IMR-90 (cell line): ENCODE measurements around the gene ACE. TPM values are rescaled to one million over a fixed set of nuclear protein-coding genes. Genes with fewer than 3 reads are reported as not detected.
A peak's percentile ranks its signal among the peaks of the same experiment; 100 is the strongest.

Experiments
- ATAC-seq: fragments of 200-7000 bp; cut with Tn5 transposase; 2 replicates; pipeline ENCODE4 v1.9.1; 2020; ENCODE audit warnings: low read depth, mild to moderate bottlenecking, moderate library complexity
- BruUV-seq: library from RNA; stranded (reverse); fragments of 400-500 nt; replicated peaks from 2 replicates; lab custom pipeline; 2021; lab: Mats Ljungman, UMichigan
- CTCF ChIA-PET: fragments of 300-600 bp; formaldehyde crosslinking; extraction: SDS; loops from one replicate; lab custom pipeline; 2021; ENCODE audit warnings: antibody characterized with exemption; lab: Yijun Ruan, JAX
- POLR2A ChIA-PET: fragments of 300-600 bp; sonication (Branson Sonifier 250); formaldehyde crosslinking; loops from one replicate; lab custom pipeline; 2022; ENCODE audit warnings: antibody characterized with exemption; ENCODE audit not compliant: unreplicated experiment; lab: Charles Lee
- DNase-seq: peaks from one replicate; pipeline ENCODE4 v3.0.0; 2013
- H2AFZ ChIP-seq: replicated peaks from 2 replicates; pipeline ENCODE3; 2013; ENCODE audit warnings: low read length, mild to moderate bottlenecking; ENCODE audit not compliant: poor library complexity
- H2AK5ac ChIP-seq: 2 replicates; pipeline ENCODE4 v1.6.1; 2013; ENCODE audit warnings: low read depth, low read length, inconsistent platforms
- H2AK9ac ChIP-seq: replicated peaks from 2 replicates; pipeline ENCODE3; 2013; ENCODE audit warnings: mild to moderate bottlenecking, low read depth, low read length, moderate library complexity; ENCODE audit not compliant: poor library complexity
- H2BK120ac ChIP-seq: 2 replicates; pipeline ENCODE4 v1.6.1; 2013; ENCODE audit warnings: low read depth, low read length, inconsistent platforms
- H2BK15ac ChIP-seq: 3 replicates; pipeline ENCODE4 v1.6.1; 2013; ENCODE audit warnings: low read depth, low read length, inconsistent platforms
- H2BK20ac ChIP-seq: 2 replicates; pipeline ENCODE4 v1.6.1; 2013; ENCODE audit warnings: low read depth, mild to moderate bottlenecking, inconsistent platforms, low read length, moderate library complexity
- H2BK5ac ChIP-seq: 2 replicates; pipeline ENCODE4 v1.6.1; 2013; ENCODE audit warnings: mild to moderate bottlenecking, low read depth, low read length, inconsistent platforms; ENCODE audit not compliant: poor library complexity, severe bottlenecking
- H3K14ac ChIP-seq: replicated peaks from 2 replicates; pipeline ENCODE4 v1.6.1; 2013; ENCODE audit warnings: low read depth, low read length, inconsistent platforms
- H3K18ac ChIP-seq: 2 replicates; pipeline ENCODE4 v1.6.1; 2013; ENCODE audit warnings: low read depth, low read length, control low read depth
- H3K23ac ChIP-seq: 2 replicates; pipeline ENCODE4 v1.6.1; 2013; ENCODE audit warnings: low read depth, low read length, inconsistent platforms
- H3K27ac ChIP-seq: 2 replicates; pipeline ENCODE4 v1.5.1; 2013; ENCODE audit warnings: mild to moderate bottlenecking, control low read depth, low read length; ENCODE audit not compliant: insufficient read depth
- H3K27me3 ChIP-seq: 2 replicates; pipeline ENCODE4 v1.6.1; 2013; ENCODE audit warnings: low read length; ENCODE audit not compliant: control insufficient read depth, insufficient read depth
- H3K36me3 ChIP-seq: 2 replicates; pipeline ENCODE4 v1.6.1; 2013; ENCODE audit warnings: low read length, mixed read lengths; ENCODE audit not compliant: control insufficient read depth, insufficient read depth
- H3K4ac ChIP-seq: 2 replicates; pipeline ENCODE4 v1.6.1; 2013; ENCODE audit warnings: low read depth, low read length, inconsistent platforms
- H3K4me1 ChIP-seq: 2 replicates; pipeline ENCODE4 v1.6.1; 2013; ENCODE audit warnings: low read length, mixed read lengths; ENCODE audit not compliant: control insufficient read depth, insufficient read depth
- H3K4me2 ChIP-seq: 2 replicates; pipeline ENCODE4 v1.6.1; 2013; ENCODE audit warnings: low read depth, mild to moderate bottlenecking, control low read depth, low read length, moderate library complexity
- H3K4me3 ChIP-seq: 2 replicates; pipeline ENCODE4 v1.5.1; 2013; ENCODE audit warnings: low read depth, mild to moderate bottlenecking, control low read depth, low read length, moderate library complexity; ENCODE audit not compliant: insufficient read depth
- H3K56ac ChIP-seq: 2 replicates; pipeline ENCODE4 v1.6.1; 2013; ENCODE audit warnings: low read length, inconsistent platforms; ENCODE audit not compliant: insufficient read depth; ENCODE audit errors: extremely low read depth
- H3K79me1 ChIP-seq, 2 experiments: 2 replicates each; pipeline ENCODE4 v1.6.1; 2013; ENCODE audit warnings: low read length in 2 of 2, inconsistent platforms in 1 of 2, low read depth in 1 of 2
- H3K9ac ChIP-seq: 2 replicates; pipeline ENCODE4 v1.6.1; 2013; ENCODE audit warnings: low read depth, low read length, control low read depth
- H3K9me1 ChIP-seq: 2 replicates; pipeline ENCODE4 v1.6.1; 2013; ENCODE audit warnings: low read length, inconsistent platforms; ENCODE audit not compliant: insufficient read depth
- H3K9me3 ChIP-seq: 2 replicates; pipeline ENCODE4 v1.6.1; 2013; ENCODE audit warnings: low read length; ENCODE audit not compliant: control insufficient read depth, insufficient read depth
- H4K20me1 ChIP-seq: 2 replicates; pipeline ENCODE4 v1.6.1; 2013; ENCODE audit warnings: low read length, inconsistent platforms; ENCODE audit not compliant: insufficient read depth
- H4K5ac ChIP-seq: 2 replicates; pipeline ENCODE4 v1.6.1; 2013; ENCODE audit warnings: mild to moderate bottlenecking, low read depth, low read length, control low read depth
- H4K8ac ChIP-seq, 2 experiments: 2 replicates each; pipeline ENCODE4 v1.6.1; 2013; ENCODE audit warnings: low read depth in 2 of 2, low read length in 2 of 2, control low read depth in 1 of 2, inconsistent platforms in 1 of 2
- H4K91ac ChIP-seq: 2 replicates; pipeline ENCODE4 v1.6.1; 2013; ENCODE audit warnings: low read depth, low read length, inconsistent platforms; ENCODE audit not compliant: insufficient read depth
- BHLHE40 ChIP-seq: fragments of 150-350 bp; IDR thresholded peaks from 2 replicates; pipeline ENCODE4 v1.6.1; 2016; ENCODE audit warnings: mild to moderate bottlenecking, low read depth, low read length
- CEBPB ChIP-seq: IDR thresholded peaks from 2 replicates; pipeline ENCODE4 v1.6.1; 2012; ENCODE audit warnings: low read depth, low read length, improper control_type of control experiment
- CHD1 ChIP-seq: IDR thresholded peaks from 2 replicates; pipeline ENCODE4 v1.6.1; 2012; ENCODE audit warnings: low read depth, low read length, improper control_type of control experiment
- FOS ChIP-seq: fragments of 150-350 bp; IDR thresholded peaks from 2 replicates; pipeline ENCODE4 v1.6.1; 2016; ENCODE audit warnings: low read depth, low read length
- MAFK ChIP-seq: IDR thresholded peaks from 2 replicates; pipeline ENCODE4 v1.6.1; 2012; ENCODE audit warnings: low read depth, low read length, improper control_type of control experiment
- NFE2L2 ChIP-seq: fragments of 150-350 bp; IDR thresholded peaks from 2 replicates; pipeline ENCODE4 v1.6.1; 2016; ENCODE audit warnings: low read depth, mild to moderate bottlenecking, low read length
- POLR2A ChIP-seq: IDR thresholded peaks from 2 replicates; pipeline ENCODE4 v1.6.1; 2012; ENCODE audit warnings: mild to moderate bottlenecking, low read depth, low read length
- RAD21 ChIP-seq: IDR thresholded peaks from 2 replicates; pipeline ENCODE4 v1.6.1; 2012; ENCODE audit warnings: low read length, improper control_type of control experiment
- RCOR1 ChIP-seq: IDR thresholded peaks from 2 replicates; pipeline ENCODE4 v1.6.1; 2012; ENCODE audit warnings: mild to moderate bottlenecking, low read length, improper control_type of control experiment; ENCODE audit not compliant: insufficient replicate concordance
- RFX5 ChIP-seq: IDR thresholded peaks from 2 replicates; pipeline ENCODE4 v1.8.0; 2012; ENCODE audit warnings: low read depth, mild to moderate bottlenecking, low read length, moderate library complexity
- WGBS, 2 experiments: methylation state at CpG; one replicate each; pipeline versions ENCODE4 v1.1.5 to v1.1.7; 2013; ENCODE audit warnings: missing lambda C conversion rate in 2 of 2; ENCODE audit not compliant: insufficient read length in 1 of 2; ENCODE audit errors: extremely low coverage in 2 of 2; 5-methylcytosine and 5-hydroxymethylcytosine counted together
- dilution Hi-C: fragments of 300-500 bp; cut with HindIII; formaldehyde crosslinking; loops from one replicate; pipeline ENCODE4 v1.14.3; 2018; ENCODE audit warnings: low sequenced_read_pairs; ENCODE audit not compliant: unreplicated experiment
- in situ Hi-C: fragments of 300-500 bp; cut with MboI; formaldehyde crosslinking; loops from 3 replicates; pipeline ENCODE4 v1.14.3; 2019; ENCODE audit warnings: low sequenced_read_pairs, inconsistent platforms, mixed read lengths
- intact Hi-C: fragments of 100-400 bp; cut with micrococcal nuclease; formaldehyde crosslinking; loops from 2 replicates; pipeline ENCODE4 v1.10.0; 2022
- polyA plus RNA-seq, 3 experiments: library from polyadenylated mRNA; depleted of rRNA; stranded (reverse); fragments of >200 nt; gene quantifications; 2 replicates each; pipeline ENCODE4 v1.2.3, GENCODE V29; 2012; ENCODE audit warnings: low replicate concordance in 1 of 3
- total RNA-seq: library from RNA; depleted of rRNA; stranded (reverse); fragments of >200 nt; gene quantifications from 2 replicates; pipeline ENCODE4 v1.2.3, GENCODE V29; 2012

Gene ACE
- total and polyA plus RNA-seq, 2 of the 4 experiments (the other 2 are of a cell fraction), result 1.4 to 5.8 TPM

GRCh38 chr17:63482509-63482908 lies 5.6 kb downstream of the ACE start:
- dilution Hi-C loops (no loop called here), in situ Hi-C loops (no loop called here), intact Hi-C loops (no loop called here)
- Histone ChIP-seq H3K4me1 (peaks cover 9% of the 10 kb centered on the region), H4K91ac (no peak overlapping the region), H3K18ac (no peak overlapping the region), H4K20me1 (no peaks in the 10 kb centered on the region), H3K56ac (no peak overlapping the region), H3K79me1 (no peaks in the 10 kb centered on the region), H3K14ac (no peak overlapping the region), H3K9ac (no peak overlapping the region), H3K4me2 (no peak overlapping the region), H2AK9ac (no peak overlapping the region), H3K27me3 (peaks cover 6% of the 10 kb centered on the region), H3K27ac (no peak overlapping the region), H3K36me3 (no peaks in the 10 kb centered on the region), H2AFZ (no peak overlapping the region), H4K8ac (no peak overlapping the region), H3K23ac (no peak overlapping the region), H3K4ac (no peak overlapping the region), H2BK15ac (no peak overlapping the region), H4K5ac (no peak overlapping the region), H3K9me3 (no peaks in the 10 kb centered on the region), H3K9me1 (peaks cover 3% of the 10 kb centered on the region; the same call in 1 of the 2 replicates), H2BK120ac (no peak overlapping the region), H3K4me3 (no peak overlapping the region), H2BK20ac (no peak overlapping the region), H2AK5ac (peak overlapping the region; percentile 15; the same call in 1 of the 2 replicates), H2BK5ac (no peak overlapping the region)
- no TSS peak for BruUV-seq
- CTCF ChIA-PET, result interaction anchor here (1.4 kb wide), 1 partner anchor 129 kb away, joined by 4 read pairs; no protein-coding TSS in a partner anchor
- TF ChIP-seq CHD1, result no peak
- TF ChIP-seq FOS, result no peak
- no peak for TF ChIP-seq RFX5
- no peak for TF ChIP-seq NFE2L2
- TF ChIP-seq RCOR1, result no peak
- no peak for TF ChIP-seq CEBPB
- TF ChIP-seq MAFK, result no peak
- TF ChIP-seq RAD21, result no peak
- no peak for TF ChIP-seq POLR2A
- no peak for TF ChIP-seq BHLHE40
- no peak for ATAC-seq
- WGBS, 2 experiments, result 87% methylated on average over 3 of the region's 16 CpGs; no CpG with 5 or more reads in 1 of the 2 experiments
- DNase-seq, result no peak
- POLR2A ChIA-PET, result interaction anchor here (0.7 kb wide), 1 partner anchor 16 kb away, joined by 3 read pairs; no protein-coding TSS in a partner anchor
